WTC11 (cell line): Measurements from ENCODE around the gene CEACAM3. TPM values are rescaled to one million over a fixed set of nuclear protein-coding genes. Genes with fewer than 3 reads are reported as not detected.

Experiments used
- ATAC-seq: fragments of 200-7000 bp; cut with Tn5 transposase; 2 replicates; pipeline ENCODE4 v1.10.0; 2021; ENCODE audit warnings: mild to moderate bottlenecking, moderate library complexity
- CTCF ChIA-PET: fragments of 300-600 bp; sonication (Branson Sonifier 250); formaldehyde crosslinking; loops from one replicate; lab custom pipeline; 2021; ENCODE audit warnings: antibody characterized with exemption; lab: Charles Lee
- POLR2A ChIA-PET: fragments of 350-600 bp; sonication (Branson Sonifier 250); formaldehyde crosslinking; loops from one replicate; lab custom pipeline; 2021; ENCODE audit warnings: antibody characterized with exemption; lab: Charles Lee
- DNase-seq: peaks from one replicate; pipeline ENCODE4 v3.0.0; 2021; ENCODE audit warnings: low spot score
- H3K27ac Mint-ChIP-seq: 2 replicates; pipeline ENCODE4 v1.8.0; 2021; ENCODE audit warnings: mixed read lengths
- H3K27me3 Mint-ChIP-seq: 2 replicates; pipeline ENCODE4 v1.8.0; 2021; ENCODE audit warnings: low read depth, mild to moderate bottlenecking, moderate library complexity, mixed read lengths
- H3K36me3 Mint-ChIP-seq: 2 replicates; pipeline ENCODE4 v1.8.0; 2021; ENCODE audit warnings: mixed read lengths
- H3K4me1 Mint-ChIP-seq: 2 replicates; pipeline ENCODE4 v1.8.0; 2022; ENCODE audit warnings: mixed read lengths
- H3K4me3 Mint-ChIP-seq: 2 replicates; pipeline ENCODE4 v1.8.0; 2021; ENCODE audit warnings: mild to moderate bottlenecking, moderate library complexity, mixed read lengths
- H3K9me3 Mint-ChIP-seq: 2 replicates; pipeline ENCODE4 v1.8.0; 2021; ENCODE audit warnings: mixed read lengths
- GRHL2 ChIP-seq: fragments of 250-450 bp; sonication (Bioruptor Pico); IDR thresholded peaks from 2 replicates; pipeline ENCODE4 v1.8.0; 2022; ENCODE audit warnings: mild to moderate bottlenecking, moderate library complexity; ENCODE audit not compliant: insufficient replicate concordance, severe bottlenecking
- KAT7 ChIP-seq: sonication (generic); formaldehyde crosslinking; IDR thresholded peaks from 2 replicates; pipeline ENCODE4 v1.8.1; 2023; ENCODE audit warnings: missing genetic modification reagents, mild to moderate bottlenecking, borderline replicate concordance
- NR3C1 ChIP-seq: sonication (generic); formaldehyde crosslinking; conservative IDR thresholded peaks from 2 replicates; pipeline ENCODE4 v1.8.1; 2023; ENCODE audit warnings: low read depth, mild to moderate bottlenecking, missing genetic modification reagents
- ZNF317 ChIP-seq: sonication (generic); formaldehyde crosslinking; IDR thresholded peaks from 2 replicates; pipeline ENCODE4 v1.8.1; 2023; ENCODE audit warnings: low read depth, mild to moderate bottlenecking, moderate library complexity, missing genetic modification reagents, borderline replicate concordance
- total RNA-seq: library from RNA; stranded (reverse); gene quantifications from 3 replicates; pipeline ENCODE4 v1.2.3, GENCODE V29; 2021
- TF ChIP-seq, protein P1 (sequence below): fragments of 200-600 bp; IDR thresholded peaks from 2 replicates; pipeline ENCODE4 v1.8.0; 2022; ENCODE audit warnings: antibody characterized with exemption
- TF ChIP-seq, protein P2 (sequence below): fragments of 250-450 bp; sonication (Bioruptor Pico); conservative IDR thresholded peaks from 2 replicates; pipeline ENCODE4 v1.9.0; 2021; ENCODE audit warnings: mild to moderate bottlenecking
- TF ChIP-seq, protein P3 (sequence below): sonication (generic); formaldehyde crosslinking; IDR thresholded peaks from 2 replicates; pipeline ENCODE4 v1.8.0; 2022; ENCODE audit warnings: missing genetic modification reagents
- TF ChIP-seq, protein P4 (sequence below): fragments of 250-450 bp; sonication (Bioruptor Pico); IDR thresholded peaks from 2 replicates; pipeline ENCODE4 v2.1.2; 2022; ENCODE audit warnings: mild to moderate bottlenecking, moderate library complexity
- TF ChIP-seq, protein P5 (sequence below): sonication (generic); formaldehyde crosslinking; IDR thresholded peaks from 2 replicates; pipeline ENCODE4 v1.8.0; 2022; ENCODE audit warnings: mild to moderate bottlenecking, missing genetic modification reagents
- TF ChIP-seq, protein P6 (sequence below): fragments of 250-450 bp; sonication (Bioruptor Pico); IDR thresholded peaks from 2 replicates; pipeline ENCODE4 v1.8.0; 2021; ENCODE audit warnings: mild to moderate bottlenecking

CEACAM3 gene
- total RNA-seq, 1 experiment from 2014 or later = not detected

DNA sequence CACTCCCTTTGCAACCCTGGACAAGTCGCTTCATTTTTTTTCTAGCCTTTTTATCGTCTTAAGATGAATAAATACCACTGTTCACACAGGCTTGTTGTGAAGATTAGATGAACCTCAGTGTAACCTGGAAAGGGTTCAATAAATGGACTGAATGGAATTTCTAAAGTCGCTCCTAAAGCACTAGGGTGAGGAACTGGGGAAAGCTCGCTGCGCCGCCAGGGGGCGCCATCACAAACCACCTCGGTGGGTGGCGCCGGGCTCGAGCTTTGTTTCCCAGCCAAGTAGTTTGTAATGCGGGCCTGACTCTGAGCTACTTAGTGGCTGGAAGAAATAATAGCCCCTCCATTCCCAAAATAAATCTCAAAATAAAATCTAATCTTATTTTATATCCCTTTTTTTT is 43.2 kb upstream of the CEACAM3 start:
- ChIA-PET POLR2A (interaction anchor here (1.0 kb wide), 1 partner anchor 13 kb away, joined by 6 read pairs; no protein-coding TSS in a partner anchor), CTCF (interaction anchor here (0.5 to 6.0 kb wide), 74 partner anchors 9 to 701 kb away, joined by 3 to 131 read pairs (median 5); partner anchors contain the start of genes CEACAM3, CEACAM5, CEACAM7 and DMAC2)
- Mint-ChIP-seq H3K27ac (no peak overlapping the region), H3K9me3 (no peaks in the 10 kb centered on the region), H3K4me1 (peaks cover 2% of the 10 kb centered on the region; the same call in 1 of the 2 replicates), H3K27me3 (peaks cover 14% of the 10 kb centered on the region), H3K36me3 (no peaks in the 10 kb centered on the region), H3K4me3 (no peak overlapping the region)
- DNase-seq (peak; percentile 82), ATAC-seq (peak; percentile 50; the same call in 1 of the 2 replicates)
- no peak for TF ChIP-seq NR3C1 (CRISPR knock-in tag)
- TF ChIP-seq, protein P1, sequence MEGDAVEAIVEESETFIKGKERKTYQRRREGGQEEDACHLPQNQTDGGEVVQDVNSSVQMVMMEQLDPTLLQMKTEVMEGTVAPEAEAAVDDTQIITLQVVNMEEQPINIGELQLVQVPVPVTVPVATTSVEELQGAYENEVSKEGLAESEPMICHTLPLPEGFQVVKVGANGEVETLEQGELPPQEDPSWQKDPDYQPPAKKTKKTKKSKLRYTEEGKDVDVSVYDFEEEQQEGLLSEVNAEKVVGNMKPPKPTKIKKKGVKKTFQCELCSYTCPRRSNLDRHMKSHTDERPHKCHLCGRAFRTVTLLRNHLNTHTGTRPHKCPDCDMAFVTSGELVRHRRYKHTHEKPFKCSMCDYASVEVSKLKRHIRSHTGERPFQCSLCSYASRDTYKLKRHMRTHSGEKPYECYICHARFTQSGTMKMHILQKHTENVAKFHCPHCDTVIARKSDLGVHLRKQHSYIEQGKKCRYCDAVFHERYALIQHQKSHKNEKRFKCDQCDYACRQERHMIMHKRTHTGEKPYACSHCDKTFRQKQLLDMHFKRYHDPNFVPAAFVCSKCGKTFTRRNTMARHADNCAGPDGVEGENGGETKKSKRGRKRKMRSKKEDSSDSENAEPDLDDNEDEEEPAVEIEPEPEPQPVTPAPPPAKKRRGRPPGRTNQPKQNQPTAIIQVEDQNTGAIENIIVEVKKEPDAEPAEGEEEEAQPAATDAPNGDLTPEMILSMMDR = peak; percentile 97
- TF ChIP-seq, all 79 proteins: peak for 1

DNA sequence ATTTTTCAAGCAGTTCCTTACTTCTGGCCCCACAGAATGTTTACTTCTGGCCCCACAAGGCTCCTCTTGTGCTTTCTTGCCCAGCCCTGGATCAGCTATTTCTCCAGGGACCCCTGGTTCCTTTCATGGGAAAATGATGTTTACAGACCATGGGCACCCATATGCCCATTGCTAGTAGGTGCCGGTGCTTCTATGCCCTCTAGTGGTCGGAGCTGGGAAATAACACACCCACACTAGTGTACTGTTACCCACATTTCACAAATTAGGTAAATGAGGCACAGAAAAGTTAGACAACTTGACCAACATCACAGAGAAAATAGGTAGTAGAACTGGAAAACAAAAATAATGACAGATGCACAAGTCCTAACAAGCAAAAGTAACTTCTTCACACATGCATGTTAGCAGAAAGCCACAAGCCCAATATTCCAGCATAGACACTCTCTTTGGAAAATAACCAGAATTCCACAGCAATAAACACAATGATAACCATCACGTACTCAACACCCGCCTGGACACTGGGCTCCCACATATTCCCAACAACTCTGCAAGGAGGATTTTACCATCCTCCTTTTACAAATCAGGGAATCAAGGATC is 42.4 kb upstream of the CEACAM3 start:
- POLR2A ChIA-PET = no interaction called here
- CTCF ChIA-PET = interaction anchor here (0.6 to 6.0 kb wide), 47 partner anchors 9 to 426 kb away, joined by 3 to 131 read pairs (median 10); partner anchors contain the start of genes CEACAM3, CEACAM5, CEACAM7 and DMAC2
- DNase-seq (peak; percentile 79), ATAC-seq (peak; percentile 81)
- H3K27me3 Mint-ChIP-seq = peaks cover 6% of the 10 kb centered on the region
- H3K4me1 Mint-ChIP-seq = peaks cover 2% of the 10 kb centered on the region; the same call in 1 of the 2 replicates
- no peak overlapping the region for H3K4me3 Mint-ChIP-seq
- H3K36me3 Mint-ChIP-seq = no peaks in the 10 kb centered on the region
- no peak for TF ChIP-seq ZNF317 (CRISPR knock-in tag)
- TF ChIP-seq, protein P1 = peak; percentile 74
- H3K9me3 Mint-ChIP-seq = no peaks in the 10 kb centered on the region
- peak overlapping the region; percentile 48; the same call in 1 of the 2 replicates for H3K27ac Mint-ChIP-seq

DNA sequence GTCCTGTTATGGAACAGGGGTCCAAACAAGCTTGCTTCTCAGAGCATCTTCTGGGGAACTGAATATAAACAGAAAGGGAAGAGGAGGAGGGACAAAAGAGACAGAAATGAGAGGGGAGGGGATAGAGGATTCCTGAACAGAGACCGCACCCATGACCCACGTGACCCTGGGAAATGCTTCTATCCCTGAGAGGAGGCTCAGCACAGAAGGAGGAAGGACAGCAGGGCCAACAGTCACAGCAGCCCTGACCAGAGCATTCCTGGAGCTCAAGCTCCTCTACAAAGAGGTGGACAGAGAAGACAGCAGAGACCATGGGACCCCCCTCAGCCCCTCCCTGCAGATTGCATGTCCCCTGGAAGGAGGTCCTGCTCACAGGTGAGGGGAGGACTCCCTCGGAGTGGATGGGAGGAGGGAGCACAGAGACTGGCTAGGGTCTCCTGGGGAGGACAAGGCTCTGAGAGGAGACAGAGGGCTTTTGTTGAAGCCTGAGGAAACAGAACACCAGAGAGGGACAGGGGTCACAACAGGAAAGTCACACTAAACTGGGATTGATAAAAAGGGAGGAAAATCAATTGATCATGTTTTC is 41.0 kb upstream of the CEACAM3 start, which contains the start of gene CEACAM6:
Gene CEACAM6, plus strand, starts transcription at position 203 of the 586 bp plus-strand sequence. Its CDS starts 109 bp downstream, at position 312.
- H3K9me3 Mint-ChIP-seq = no peaks in the 10 kb centered on the region
- POLR2A ChIA-PET = no interaction called here
- H3K27ac Mint-ChIP-seq = no peak within 1 kb of the TSS
- CTCF ChIA-PET = interaction anchor here (1.2 to 6.0 kb wide), 6 partner anchors 11 to 82 kb away, joined by 3 to 131 read pairs (median 18); no protein-coding TSS in a partner anchor
- H3K4me3 Mint-ChIP-seq = no peak within 1 kb of the TSS
- H3K4me1 Mint-ChIP-seq = peaks cover 2% of the 10 kb centered on the region; the same call in 1 of the 2 replicates
- ATAC-seq = peak; percentile 48
- peaks cover 13% of the 10 kb centered on the region for H3K27me3 Mint-ChIP-seq
- DNase-seq = no peak
- H3K36me3 Mint-ChIP-seq = no peaks in the 10 kb centered on the region
- TF ChIP-seq KAT7 (no peak), GRHL2 (CRISPR knock-in tag) (no peak)
- TF ChIP-seq, protein P2, sequence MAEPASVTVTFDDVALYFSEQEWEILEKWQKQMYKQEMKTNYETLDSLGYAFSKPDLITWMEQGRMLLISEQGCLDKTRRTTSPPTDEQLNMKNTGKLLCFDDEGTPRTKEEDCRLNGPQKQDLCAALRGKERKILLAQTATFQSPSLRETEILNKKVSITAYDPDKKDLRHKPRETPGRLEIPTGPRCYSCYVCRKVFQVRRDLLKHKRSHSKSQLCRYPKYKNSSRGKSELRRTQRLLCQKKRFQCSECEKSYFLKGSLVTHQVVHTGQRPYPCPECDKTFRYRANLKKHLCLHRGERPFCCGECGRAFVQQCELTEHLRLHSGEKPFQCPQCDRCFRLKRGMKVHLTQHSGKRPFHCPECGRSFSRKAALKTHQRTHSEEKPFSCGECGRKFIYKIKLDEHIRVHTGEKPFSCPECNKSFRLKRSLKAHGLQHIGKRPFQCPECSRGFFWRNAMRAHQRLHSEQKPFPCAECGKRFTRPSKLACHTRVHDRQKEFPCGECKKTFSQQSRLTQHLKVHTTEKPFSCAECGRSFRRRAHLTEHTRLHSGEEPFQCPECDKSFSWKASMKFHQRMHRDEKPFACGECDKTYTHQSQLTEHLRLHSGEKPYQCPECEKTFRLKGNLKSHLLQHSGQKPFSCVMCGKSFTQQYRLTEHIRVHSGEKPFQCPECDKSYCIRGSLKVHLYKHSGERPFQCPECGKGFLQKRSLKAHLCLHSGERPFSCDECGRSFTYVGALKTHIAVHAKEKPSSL (CRISPR knock-in tag) = no peak
- TF ChIP-seq, protein P1 = no peak
- TF ChIP-seq, protein P3, sequence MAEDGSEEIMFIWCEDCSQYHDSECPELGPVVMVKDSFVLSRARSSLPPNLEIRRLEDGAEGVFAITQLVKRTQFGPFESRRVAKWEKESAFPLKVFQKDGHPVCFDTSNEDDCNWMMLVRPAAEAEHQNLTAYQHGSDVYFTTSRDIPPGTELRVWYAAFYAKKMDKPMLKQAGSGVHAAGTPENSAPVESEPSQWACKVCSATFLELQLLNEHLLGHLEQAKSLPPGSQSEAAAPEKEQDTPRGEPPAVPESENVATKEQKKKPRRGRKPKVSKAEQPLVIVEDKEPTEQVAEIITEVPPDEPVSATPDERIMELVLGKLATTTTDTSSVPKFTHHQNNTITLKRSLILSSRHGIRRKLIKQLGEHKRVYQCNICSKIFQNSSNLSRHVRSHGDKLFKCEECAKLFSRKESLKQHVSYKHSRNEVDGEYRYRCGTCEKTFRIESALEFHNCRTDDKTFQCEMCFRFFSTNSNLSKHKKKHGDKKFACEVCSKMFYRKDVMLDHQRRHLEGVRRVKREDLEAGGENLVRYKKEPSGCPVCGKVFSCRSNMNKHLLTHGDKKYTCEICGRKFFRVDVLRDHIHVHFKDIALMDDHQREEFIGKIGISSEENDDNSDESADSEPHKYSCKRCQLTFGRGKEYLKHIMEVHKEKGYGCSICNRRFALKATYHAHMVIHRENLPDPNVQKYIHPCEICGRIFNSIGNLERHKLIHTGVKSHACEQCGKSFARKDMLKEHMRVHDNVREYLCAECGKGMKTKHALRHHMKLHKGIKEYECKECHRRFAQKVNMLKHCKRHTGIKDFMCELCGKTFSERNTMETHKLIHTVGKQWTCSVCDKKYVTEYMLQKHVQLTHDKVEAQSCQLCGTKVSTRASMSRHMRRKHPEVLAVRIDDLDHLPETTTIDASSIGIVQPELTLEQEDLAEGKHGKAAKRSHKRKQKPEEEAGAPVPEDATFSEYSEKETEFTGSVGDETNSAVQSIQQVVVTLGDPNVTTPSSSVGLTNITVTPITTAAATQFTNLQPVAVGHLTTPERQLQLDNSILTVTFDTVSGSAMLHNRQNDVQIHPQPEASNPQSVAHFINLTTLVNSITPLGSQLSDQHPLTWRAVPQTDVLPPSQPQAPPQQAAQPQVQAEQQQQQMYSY (CRISPR knock-in tag) = no peak
- TF ChIP-seq, protein P4, sequence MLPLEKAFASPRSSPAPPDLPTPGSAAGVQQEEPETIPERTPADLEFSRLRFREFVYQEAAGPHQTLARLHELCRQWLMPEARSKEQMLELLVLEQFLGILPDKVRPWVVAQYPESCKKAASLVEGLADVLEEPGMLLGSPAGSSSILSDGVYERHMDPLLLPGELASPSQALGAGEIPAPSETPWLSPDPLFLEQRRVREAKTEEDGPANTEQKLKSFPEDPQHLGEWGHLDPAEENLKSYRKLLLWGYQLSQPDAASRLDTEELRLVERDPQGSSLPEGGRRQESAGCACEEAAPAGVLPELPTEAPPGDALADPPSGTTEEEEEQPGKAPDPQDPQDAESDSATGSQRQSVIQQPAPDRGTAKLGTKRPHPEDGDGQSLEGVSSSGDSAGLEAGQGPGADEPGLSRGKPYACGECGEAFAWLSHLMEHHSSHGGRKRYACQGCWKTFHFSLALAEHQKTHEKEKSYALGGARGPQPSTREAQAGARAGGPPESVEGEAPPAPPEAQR = no peak
- TF ChIP-seq, protein P5, sequence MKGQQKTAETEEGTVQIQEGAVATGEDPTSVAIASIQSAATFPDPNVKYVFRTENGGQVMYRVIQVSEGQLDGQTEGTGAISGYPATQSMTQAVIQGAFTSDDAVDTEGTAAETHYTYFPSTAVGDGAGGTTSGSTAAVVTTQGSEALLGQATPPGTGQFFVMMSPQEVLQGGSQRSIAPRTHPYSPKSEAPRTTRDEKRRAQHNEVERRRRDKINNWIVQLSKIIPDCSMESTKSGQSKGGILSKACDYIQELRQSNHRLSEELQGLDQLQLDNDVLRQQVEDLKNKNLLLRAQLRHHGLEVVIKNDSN = peak; percentile 58; the same call in 1 of the 2 replicates
- TF ChIP-seq, protein P6, sequence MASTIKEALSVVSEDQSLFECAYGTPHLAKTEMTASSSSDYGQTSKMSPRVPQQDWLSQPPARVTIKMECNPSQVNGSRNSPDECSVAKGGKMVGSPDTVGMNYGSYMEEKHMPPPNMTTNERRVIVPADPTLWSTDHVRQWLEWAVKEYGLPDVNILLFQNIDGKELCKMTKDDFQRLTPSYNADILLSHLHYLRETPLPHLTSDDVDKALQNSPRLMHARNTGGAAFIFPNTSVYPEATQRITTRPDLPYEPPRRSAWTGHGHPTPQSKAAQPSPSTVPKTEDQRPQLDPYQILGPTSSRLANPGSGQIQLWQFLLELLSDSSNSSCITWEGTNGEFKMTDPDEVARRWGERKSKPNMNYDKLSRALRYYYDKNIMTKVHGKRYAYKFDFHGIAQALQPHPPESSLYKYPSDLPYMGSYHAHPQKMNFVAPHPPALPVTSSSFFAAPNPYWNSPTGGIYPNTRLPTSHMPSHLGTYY = no peak
